ENCODE measurements around the gene PPCDC.
A peak's percentile ranks its signal among the peaks of the same experiment; 100 is the strongest.
"Not testable (repeated sequence)": the region's sequence is repeated elsewhere in the genome, so short reads cannot be mapped to it uniquely, and the experiment has no call there.

The PPCDC gene

GRCh38 chr15:75068748-75069147 is 45.4 kb downstream of the PPCDC start:
- no peak for DNase-seq (ENCODE audit: low read depth)

- DNase-seq (ENCODE audit: low read depth), result no peak
Measured at GRCh38 chr15:75069301-75069925, 46.0 kb downstream of the PPCDC start.

GRCh38 chr15:75070674-75071073 is 47.3 kb downstream of the PPCDC start:
- DNase-seq (ENCODE audit: low read depth), result no peak

- DNase-seq (ENCODE audit: low read depth), result no peak
Measured at GRCh38 chr15:75073197-75073596, 49.8 kb downstream of the PPCDC start.

- no peak for DNase-seq (ENCODE audit: low read depth)
Measured at GRCh38 chr15:75076277-75076676, 52.9 kb downstream of the PPCDC start.

GRCh38 chr15:75077551-75077961 is 54.2 kb downstream of the PPCDC start:
- DNase-seq (ENCODE audit: low read depth), result not testable (repeated sequence)

- no peak for DNase-seq (ENCODE audit: low read depth)
Measured at GRCh38 chr15:75081150-75081549, 57.8 kb downstream of the PPCDC start.

- no peak for DNase-seq (ENCODE audit: low read depth)
Measured at GRCh38 chr15:75082689-75083088, 59.3 kb downstream of the PPCDC start.

GRCh38 chr15:75085708-75086107 is 62.3 kb downstream of the PPCDC start:
- DNase-seq (ENCODE audit: low read depth), result not testable (repeated sequence)

- no peak for DNase-seq (ENCODE audit: low read depth)
Measured at GRCh38 chr15:75089456-75090387, 66.3 kb downstream of the PPCDC start.

GRCh38 chr15:75090388-75090734 is 67.0 kb downstream of the PPCDC start:
- DNase-seq (ENCODE audit: low read depth), result no peak

- peak; percentile 15 for DNase-seq (ENCODE audit: low read depth)
Measured at GRCh38 chr15:75091814-75092213, 68.4 kb downstream of the PPCDC start.

GRCh38 chr15:75094961-75095478 is 71.6 kb downstream of the PPCDC start:
- not testable (repeated sequence) for DNase-seq (ENCODE audit: low read depth)

- no peak for DNase-seq (ENCODE audit: low read depth)
Measured at GRCh38 chr15:75095594-75095993, 72.2 kb downstream of the PPCDC start.

GRCh38 chr15:75097939-75098338 is 74.5 kb downstream of the PPCDC start:
- DNase-seq (ENCODE audit: low read depth), result no peak

- no peak for DNase-seq (ENCODE audit: low read depth)
Measured at GRCh38 chr15:75098404-75098803, 75.0 kb downstream of the PPCDC start.

Measured in EH (cell line).